ENCODE data around the gene IGIP. TPM values are rescaled to one million over a fixed set of nuclear protein-coding genes. Genes with fewer than 3 reads are reported as not detected.
A peak's percentile ranks its signal among the peaks of the same experiment; 100 is the strongest.

The IGIP gene
- polyA plus RNA-seq, 1 donor: 9.4 TPM

DNA sequence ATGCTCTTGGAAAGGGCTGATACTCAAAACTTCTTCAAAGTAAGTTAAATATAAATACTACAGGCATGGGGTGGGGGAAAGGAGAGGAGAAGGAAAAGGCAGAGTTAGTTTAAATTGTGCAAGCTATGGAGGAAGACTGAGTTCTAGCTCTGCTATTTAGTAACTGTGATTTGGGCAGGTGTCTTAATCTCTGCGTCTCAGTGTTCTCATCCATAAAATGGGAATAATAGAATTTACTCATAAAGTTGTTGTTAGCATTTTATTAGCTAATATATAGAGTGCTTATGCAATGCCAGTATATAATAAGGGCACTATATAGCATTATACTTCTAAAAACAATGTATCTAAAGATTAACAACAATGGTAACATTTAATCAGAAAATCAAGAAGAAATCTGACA lies 24.6 kb upstream of the IGIP start:
- Histone ChIP-seq H3K4me1 (ENCODE audit: control insufficient read depth, insufficient read depth, low read length) (no peaks in the 10 kb centered on the region), H3K27me3 (ENCODE audit: control insufficient read depth, insufficient read depth, low read length) (peaks cover 22% of the 10 kb centered on the region), H3K27ac (ENCODE audit: low read length) (no peak overlapping the region), H3K4me3 (ENCODE audit: low read length) (no peak overlapping the region), H3K36me3 (ENCODE audit: control insufficient read depth, insufficient read depth, low read length) (no peaks in the 10 kb centered on the region), H3K9me3 (ENCODE audit: control insufficient read depth, low read depth, low read length) (no peaks in the 10 kb centered on the region)
- DNase-seq: no peak
- no CpG with 5 or more reads among the region's 1 CpG for WGBS (ENCODE audit: insufficient coverage, low lambda C conversion rate)

DNA sequence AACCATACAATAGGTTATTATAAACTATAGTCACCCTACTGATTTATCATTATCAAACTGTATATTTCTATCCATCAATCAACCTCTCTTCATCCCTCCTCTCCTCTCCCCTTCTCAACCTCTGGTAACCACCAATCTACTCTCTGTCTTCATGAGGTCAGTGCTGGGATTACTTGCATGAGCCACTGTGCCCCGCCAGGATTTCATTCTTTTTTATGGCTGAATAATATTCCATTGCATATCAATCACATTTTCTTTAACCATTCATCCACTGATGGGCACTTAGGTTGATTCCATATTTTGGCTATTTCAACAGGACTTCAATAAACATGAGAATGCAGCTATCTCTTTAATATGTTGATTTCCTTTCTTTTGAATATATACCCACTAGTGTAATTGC lies 22.6 kb upstream of the IGIP start:
- DNase-seq: no peak
- WGBS (ENCODE audit: insufficient coverage, low lambda C conversion rate): no CpG with 5 or more reads among the region's 1 CpG
- H3K36me3 ChIP-seq (ENCODE audit: control insufficient read depth, insufficient read depth, low read length): no peaks in the 10 kb centered on the region
- H3K4me1 ChIP-seq (ENCODE audit: control insufficient read depth, insufficient read depth, low read length): peaks cover under 1% of the 10 kb centered on the region
- no peak overlapping the region for H3K4me3 ChIP-seq (ENCODE audit: low read length)
- H3K9me3 ChIP-seq (ENCODE audit: control insufficient read depth, low read depth, low read length): no peaks in the 10 kb centered on the region
- no peak overlapping the region for H3K27ac ChIP-seq (ENCODE audit: low read length)
- H3K27me3 ChIP-seq (ENCODE audit: control insufficient read depth, insufficient read depth, low read length): peaks cover 20% of the 10 kb centered on the region

DNA sequence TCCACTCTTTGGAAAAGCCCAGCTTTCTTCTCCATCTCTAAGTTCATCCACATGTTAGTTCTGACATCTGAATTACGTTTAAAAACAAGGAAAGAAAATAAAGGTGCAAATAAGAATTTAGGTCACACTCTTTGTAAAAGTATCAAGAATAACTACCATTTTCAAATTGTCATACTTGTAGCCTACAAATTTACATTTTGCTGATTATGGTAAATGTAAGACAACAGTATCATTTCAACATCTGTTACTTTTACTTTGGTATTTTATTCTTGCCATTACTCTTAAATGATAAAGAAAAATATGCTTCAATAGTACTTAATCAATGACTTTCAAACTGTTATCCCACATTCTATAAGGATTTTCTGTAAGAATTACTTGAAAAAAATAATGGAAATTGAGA lies 21.6 kb upstream of the IGIP start:
- WGBS (ENCODE audit: insufficient coverage, low lambda C conversion rate): no CpG with 5 or more reads among the region's 1 CpG
- Histone ChIP-seq H3K27ac (ENCODE audit: low read length) (no peak overlapping the region), H3K27me3 (ENCODE audit: control insufficient read depth, insufficient read depth, low read length) (peaks cover 27% of the 10 kb centered on the region), H3K9me3 (ENCODE audit: control insufficient read depth, low read depth, low read length) (no peaks in the 10 kb centered on the region), H3K4me1 (ENCODE audit: control insufficient read depth, insufficient read depth, low read length) (peaks cover 10% of the 10 kb centered on the region), H3K36me3 (ENCODE audit: control insufficient read depth, insufficient read depth, low read length) (no peaks in the 10 kb centered on the region), H3K4me3 (ENCODE audit: low read length) (no peak overlapping the region)
- DNase-seq: no peak

DNA sequence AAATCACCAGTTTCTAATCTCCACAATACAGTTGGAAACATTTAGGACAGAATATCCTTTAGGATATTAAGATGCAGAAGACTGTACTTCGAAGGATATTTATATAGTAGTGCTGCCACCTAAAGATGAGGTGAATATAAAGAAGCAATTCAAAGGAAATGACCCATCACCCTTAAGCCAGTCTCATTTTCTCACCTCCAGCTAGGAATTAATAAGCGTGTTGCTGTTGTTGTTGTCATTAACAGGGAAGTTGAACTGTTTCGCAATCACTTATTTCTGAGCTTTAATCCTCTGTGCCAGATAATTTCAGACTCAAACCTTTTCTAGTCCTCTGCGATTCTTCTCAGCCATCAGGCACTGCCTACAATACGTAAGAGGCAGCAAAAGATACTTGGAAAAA lies 19.6 kb upstream of the IGIP start:
- WGBS (ENCODE audit: insufficient coverage, low lambda C conversion rate): 0% methylated on average over 1 of the region's 5 CpGs
- peak in 1 of 2 donors; percentile 29 for DNase-seq
- Histone ChIP-seq H3K36me3 (ENCODE audit: control insufficient read depth, insufficient read depth, low read length) (no peaks in the 10 kb centered on the region), H3K4me1 (ENCODE audit: control insufficient read depth, insufficient read depth, low read length) (peaks cover 15% of the 10 kb centered on the region), H3K4me3 (ENCODE audit: low read length) (no peak overlapping the region), H3K27ac (ENCODE audit: low read length) (no peak overlapping the region), H3K27me3 (ENCODE audit: control insufficient read depth, insufficient read depth, low read length) (peaks cover 37% of the 10 kb centered on the region), H3K9me3 (ENCODE audit: control insufficient read depth, low read depth, low read length) (no peaks in the 10 kb centered on the region)

DNA sequence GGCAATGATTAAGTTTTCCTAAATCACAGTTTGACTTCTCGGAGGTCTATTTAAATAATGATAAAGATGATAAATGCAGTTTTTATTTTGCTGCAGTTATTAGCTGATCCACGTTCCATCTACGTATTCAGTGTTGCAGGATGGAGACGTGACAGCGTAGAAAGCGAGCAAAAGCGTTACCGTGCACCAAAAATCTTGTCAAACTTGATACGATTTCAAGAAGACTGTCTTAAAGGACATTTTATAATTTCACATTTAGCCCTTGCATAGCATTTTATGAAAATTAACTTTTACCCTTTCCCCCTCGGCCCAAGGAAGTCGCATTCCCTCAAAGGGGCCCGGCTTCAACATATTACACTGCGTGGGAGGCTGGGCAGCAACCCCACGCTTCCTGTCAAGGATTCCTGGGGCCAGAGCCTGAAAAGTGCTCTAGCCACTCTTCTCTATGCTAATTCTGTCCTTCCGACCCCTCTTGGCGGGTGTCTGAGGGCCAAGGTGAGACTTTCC lies 18.9 kb upstream of the IGIP start:
- no peak for DNase-seq
- peaks cover 44% of the 10 kb centered on the region for H3K27me3 ChIP-seq (ENCODE audit: control insufficient read depth, insufficient read depth, low read length)
- peaks cover 15% of the 10 kb centered on the region for H3K4me1 ChIP-seq (ENCODE audit: control insufficient read depth, insufficient read depth, low read length)
- no CpG with 5 or more reads among the region's 16 CpGs for WGBS (ENCODE audit: insufficient coverage, low lambda C conversion rate)
- H3K36me3 ChIP-seq (ENCODE audit: control insufficient read depth, insufficient read depth, low read length): no peaks in the 10 kb centered on the region
- H3K9me3 ChIP-seq (ENCODE audit: control insufficient read depth, low read depth, low read length): no peaks in the 10 kb centered on the region
- H3K27ac ChIP-seq (ENCODE audit: low read length): peak overlapping the region; percentile 81
- H3K4me3 ChIP-seq (ENCODE audit: low read length): peak overlapping the region; percentile 63

DNA sequence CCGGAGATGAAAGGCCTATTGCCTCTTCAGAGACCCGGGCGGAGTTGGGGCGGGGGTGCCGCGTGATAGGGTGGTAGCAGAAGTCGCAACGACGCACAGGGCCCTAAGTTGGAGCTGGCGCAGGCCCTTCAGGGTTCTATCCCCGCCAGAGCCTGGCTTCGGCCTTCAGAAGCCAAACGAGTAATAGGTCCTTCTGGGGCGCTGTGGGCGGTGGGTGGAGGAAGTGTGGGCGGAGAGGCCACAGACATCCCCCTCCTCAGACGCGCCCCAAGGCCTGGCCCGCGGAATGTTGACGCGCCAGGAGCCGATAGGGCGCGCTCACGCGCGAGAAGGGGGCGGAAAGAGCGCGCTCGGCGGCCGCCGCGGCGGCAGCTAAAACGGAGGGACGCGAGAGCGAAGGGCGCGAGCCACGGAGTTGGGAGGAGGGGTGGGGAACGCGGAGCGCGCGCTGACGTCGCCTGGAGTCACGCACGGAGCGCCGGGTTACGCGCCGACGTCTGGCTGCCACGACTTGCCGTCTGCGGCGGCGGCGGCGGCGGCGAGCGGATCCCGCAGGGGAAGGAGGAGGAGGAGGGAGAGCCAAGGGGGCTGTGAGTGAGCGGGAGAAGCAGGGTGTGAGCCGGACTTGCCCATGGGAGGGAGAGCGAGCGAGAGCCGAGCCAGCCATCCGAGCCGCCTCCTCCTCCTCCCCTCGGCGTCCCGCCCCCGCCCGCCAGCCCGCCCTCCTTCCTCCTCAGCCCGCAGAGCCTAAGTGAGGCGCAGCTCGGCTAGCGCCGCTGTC lies 18.2 kb upstream of the IGIP start:
- H3K27me3 ChIP-seq (ENCODE audit: control insufficient read depth, insufficient read depth, low read length): peaks cover 47% of the 10 kb centered on the region
- H3K4me1 ChIP-seq (ENCODE audit: control insufficient read depth, insufficient read depth, low read length): peaks cover 15% of the 10 kb centered on the region
- H3K27ac ChIP-seq (ENCODE audit: low read length): peak overlapping the region; percentile 81
- WGBS (ENCODE audit: insufficient coverage, low lambda C conversion rate): no CpG with 5 or more reads among the region's 88 CpGs
- H3K4me3 ChIP-seq (ENCODE audit: low read length): peak overlapping the region; percentile 63
- no peaks in the 10 kb centered on the region for H3K36me3 ChIP-seq (ENCODE audit: control insufficient read depth, insufficient read depth, low read length)
- no peaks in the 10 kb centered on the region for H3K9me3 ChIP-seq (ENCODE audit: control insufficient read depth, low read depth, low read length)
- DNase-seq: peak; percentile 94 to 98

DNA sequence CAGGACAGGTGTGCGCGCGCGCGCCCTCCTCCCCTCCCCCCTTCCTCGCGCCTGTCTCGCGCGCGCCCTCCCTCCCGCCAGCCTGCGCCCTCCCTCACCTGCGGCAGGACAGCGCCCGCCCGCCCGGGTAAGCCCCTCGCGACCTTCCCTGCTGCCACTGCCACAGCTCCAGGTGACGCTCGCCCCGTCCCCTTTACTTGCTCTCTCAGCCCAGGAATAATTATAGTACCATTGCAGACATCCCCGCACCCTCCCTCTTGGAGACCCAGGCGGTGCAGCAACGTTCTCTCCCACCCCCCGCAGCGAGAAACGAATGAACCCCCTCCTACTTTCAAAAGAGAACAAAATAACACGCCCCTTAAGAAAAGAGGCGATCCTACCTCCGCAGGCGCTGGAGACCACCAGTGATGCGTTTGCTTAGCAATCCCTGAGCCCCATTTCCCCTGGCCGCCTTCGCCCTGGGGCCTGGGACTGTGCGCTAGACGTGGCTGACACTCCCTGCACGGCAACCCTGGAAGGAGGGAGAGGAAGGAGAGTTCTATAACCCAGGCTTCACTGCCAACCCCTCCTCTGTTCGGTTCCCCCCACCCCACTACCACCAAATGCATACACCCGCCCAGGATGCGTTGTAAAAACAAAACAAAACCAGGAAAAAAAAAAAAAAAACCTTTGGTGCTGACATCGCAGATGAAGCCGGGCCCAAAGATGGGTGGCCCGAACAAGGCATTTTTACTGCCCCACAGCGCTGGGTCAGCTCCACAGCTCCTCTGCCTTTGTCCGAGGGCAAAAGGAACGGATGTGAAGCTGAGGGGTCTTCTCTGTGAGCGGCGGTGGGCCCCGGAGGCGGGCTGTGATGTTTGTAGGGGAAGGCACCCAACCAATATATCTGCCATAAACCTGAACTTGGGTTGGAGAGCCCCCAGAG lies 17.4 kb upstream of the IGIP start:
- peak in 1 of 2 donors; percentile 60 for DNase-seq
- Histone ChIP-seq H3K36me3 (ENCODE audit: control insufficient read depth, insufficient read depth, low read length) (no peaks in the 10 kb centered on the region), H3K4me3 (ENCODE audit: low read length) (peak overlapping the region; percentile 63), H3K9me3 (ENCODE audit: control insufficient read depth, low read depth, low read length) (peaks cover 4% of the 10 kb centered on the region), H3K27me3 (ENCODE audit: control insufficient read depth, insufficient read depth, low read length) (peaks cover 54% of the 10 kb centered on the region), H3K27ac (ENCODE audit: low read length) (peak overlapping the region; percentile 81), H3K4me1 (ENCODE audit: control insufficient read depth, insufficient read depth, low read length) (peaks cover 15% of the 10 kb centered on the region)
- no CpG with 5 or more reads among the region's 52 CpGs for WGBS (ENCODE audit: insufficient coverage, low lambda C conversion rate)

DNA sequence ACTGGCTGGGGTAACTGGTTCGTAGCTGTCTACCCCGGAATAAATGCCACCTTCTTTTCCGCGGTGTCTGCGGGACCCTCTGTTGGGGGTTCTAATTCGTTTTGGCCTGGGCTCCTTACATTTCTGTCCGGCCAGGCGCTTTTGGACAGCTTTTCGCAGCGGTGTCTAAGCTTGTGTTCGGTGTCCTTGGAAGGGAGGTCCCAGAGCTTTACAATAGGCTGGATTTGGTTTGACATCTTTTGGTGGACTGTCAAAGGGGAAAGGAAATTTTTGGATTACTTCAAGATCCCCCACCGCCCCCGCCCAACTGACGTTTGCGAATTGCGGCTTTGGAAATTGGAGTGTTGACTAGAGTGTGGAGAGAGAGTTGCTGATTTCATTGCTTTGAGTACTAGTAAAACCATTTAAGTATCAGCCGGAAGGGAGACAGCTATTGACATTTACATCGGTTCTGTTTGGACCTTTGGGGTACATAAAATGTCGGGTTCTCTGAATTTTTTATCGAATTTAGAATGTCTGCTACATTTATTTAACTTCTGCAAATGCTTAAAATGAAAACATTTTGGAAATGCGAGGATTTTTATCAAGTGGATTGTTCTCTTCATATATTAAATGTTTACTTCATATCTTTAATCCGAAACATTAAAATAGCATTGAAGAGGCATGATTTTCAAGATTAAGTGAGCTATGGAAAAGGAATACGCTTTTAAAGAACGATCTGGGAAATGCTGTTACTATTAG lies 16.5 kb upstream of the IGIP start:
- H3K27ac ChIP-seq (ENCODE audit: low read length): no peak overlapping the region
- H3K4me3 ChIP-seq (ENCODE audit: low read length): peak overlapping the region; percentile 63
- DNase-seq: peak in 1 of 2 donors; percentile 65
- H3K36me3 ChIP-seq (ENCODE audit: control insufficient read depth, insufficient read depth, low read length): no peaks in the 10 kb centered on the region
- H3K9me3 ChIP-seq (ENCODE audit: control insufficient read depth, low read depth, low read length): peaks cover 5% of the 10 kb centered on the region
- H3K4me1 ChIP-seq (ENCODE audit: control insufficient read depth, insufficient read depth, low read length): peaks cover 15% of the 10 kb centered on the region
- H3K27me3 ChIP-seq (ENCODE audit: control insufficient read depth, insufficient read depth, low read length): peaks cover 53% of the 10 kb centered on the region
- whole genome bisulfite sequencing (ENCODE audit: insufficient coverage, low lambda C conversion rate): 16% methylated on average over 9 of the region's 24 CpGs

DNA sequence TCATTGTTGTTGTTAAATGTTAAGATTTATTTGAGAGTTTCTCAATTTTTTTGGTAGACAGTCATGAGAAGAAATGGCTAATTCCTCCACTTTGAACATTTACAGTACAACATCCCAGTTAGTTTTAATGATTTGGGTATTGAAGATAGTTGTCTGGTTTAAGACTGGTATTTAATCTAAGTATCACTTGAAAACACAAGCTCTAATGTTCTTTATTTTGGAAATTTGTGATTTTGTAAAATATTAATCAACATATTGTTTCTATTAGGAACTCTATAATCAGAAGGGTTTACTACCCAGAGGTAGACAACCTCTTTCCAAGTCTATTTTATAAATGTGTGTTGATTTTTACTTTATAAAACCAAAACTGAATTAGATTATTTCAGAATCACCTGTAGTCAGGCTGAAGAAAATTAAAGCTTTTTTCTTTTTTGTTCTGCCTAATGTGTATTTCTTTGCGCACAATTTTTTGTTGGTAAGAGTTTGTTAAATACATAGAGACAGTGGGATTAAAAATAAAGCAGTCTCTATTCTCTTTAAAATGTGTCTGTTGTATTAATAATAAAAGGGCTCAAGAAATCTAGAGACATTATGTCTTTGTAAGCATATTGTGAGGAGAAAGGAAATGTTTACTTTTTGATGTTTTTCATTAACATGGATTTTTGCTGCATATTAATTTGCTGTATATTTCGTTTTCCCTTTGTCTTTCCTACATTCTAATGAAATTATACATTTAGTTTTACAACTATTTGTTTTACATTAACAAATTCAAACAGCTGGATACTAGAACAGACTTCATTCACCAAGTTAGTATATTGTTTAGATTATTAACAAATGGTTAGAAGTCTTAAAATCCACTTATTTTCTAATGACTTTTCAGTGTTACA lies 15.7 kb upstream of the IGIP start:
- H3K4me3 ChIP-seq (ENCODE audit: low read length): no peak overlapping the region
- peaks cover 5% of the 10 kb centered on the region for H3K9me3 ChIP-seq (ENCODE audit: control insufficient read depth, low read depth, low read length)
- 33% methylated on average over 1 of the region's 2 CpGs for WGBS (ENCODE audit: insufficient coverage, low lambda C conversion rate)
- no peak overlapping the region for H3K27ac ChIP-seq (ENCODE audit: low read length)
- no peaks in the 10 kb centered on the region for H3K36me3 ChIP-seq (ENCODE audit: control insufficient read depth, insufficient read depth, low read length)
- H3K27me3 ChIP-seq (ENCODE audit: control insufficient read depth, insufficient read depth, low read length): peaks cover 48% of the 10 kb centered on the region
- DNase-seq: peak in 1 of 2 donors; percentile 45
- peaks cover 15% of the 10 kb centered on the region for H3K4me1 ChIP-seq (ENCODE audit: control insufficient read depth, insufficient read depth, low read length)
